Stimulated activated CD8-positive, alpha-beta memory T cell treated with anti-CD3 and anti-CD28 coated beads, Interleukin-12 subunit alpha, Interleukin-12 subunit beta, amount 100 ng/mL, for 24 hours (primary cell): ENCODE measurements around the gene MYPN.
"Not testable (repeated sequence)": the region's sequence is repeated elsewhere in the genome, so short reads cannot be mapped to it uniquely, and the experiment has no call there.

Source experiments
- DNase-seq: peaks from one replicate; pipeline ENCODE4 v3.0.0-alpha.2; 2020; ENCODE audit errors: extremely low read depth

The MYPN gene

GRCh38 chr10:68135362-68135761 lies 26.1 kb downstream of the MYPN start:
- no peak for DNase-seq

- DNase-seq: no peak
These were observed 26.9 kb downstream of the MYPN start for GRCh38 chr10:68135922-68136792.

GRCh38 chr10:68137171-68137570 lies 27.9 kb downstream of the MYPN start:
- DNase-seq: no peak

GRCh38 chr10:68138526-68138925 lies 29.2 kb downstream of the MYPN start:
- DNase-seq: no peak

GRCh38 chr10:68139448-68140272 lies 30.4 kb downstream of the MYPN start:
- no peak for DNase-seq

GRCh38 chr10:68142761-68143160 lies 33.5 kb downstream of the MYPN start:
- no peak for DNase-seq

GRCh38 chr10:68144709-68145108 lies 35.4 kb downstream of the MYPN start:
- DNase-seq: no peak

GRCh38 chr10:68145705-68146104 lies 36.4 kb downstream of the MYPN start:
- no peak for DNase-seq

GRCh38 chr10:68146133-68146532 lies 36.8 kb downstream of the MYPN start:
- no peak for DNase-seq

- no peak for DNase-seq
These were observed 42.2 kb downstream of the MYPN start for GRCh38 chr10:68151453-68151852.

- DNase-seq: no peak
These were observed 44.4 kb downstream of the MYPN start for GRCh38 chr10:68153473-68154210.

GRCh38 chr10:68154211-68154497 lies 44.9 kb downstream of the MYPN start:
- DNase-seq: no peak

- DNase-seq: no peak
These were observed 46.4 kb downstream of the MYPN start for GRCh38 chr10:68155615-68156210.

- peak; percentile 5 for DNase-seq
These were observed 47.3 kb downstream of the MYPN start for GRCh38 chr10:68156373-68157185.

- DNase-seq: not testable (repeated sequence)
These were observed 48.2 kb downstream of the MYPN start for GRCh38 chr10:68157522-68157921.

GRCh38 chr10:68158031-68158430 lies 48.7 kb downstream of the MYPN start:
- no peak for DNase-seq

- DNase-seq: no peak
These were observed 54.4 kb downstream of the MYPN start for GRCh38 chr10:68163735-68164134.

GRCh38 chr10:68165643-68166042 lies 56.4 kb downstream of the MYPN start:
- no peak for DNase-seq

- no peak for DNase-seq
These were observed 57.7 kb downstream of the MYPN start for GRCh38 chr10:68166871-68167585.

GRCh38 chr10:68167586-68168189 lies 58.4 kb downstream of the MYPN start:
- DNase-seq: no peak
